C4-2B (cell line): ENCODE measurements around the gene TMTC1.

ENCODE experiments used
- ZFX ChIP-seq: fragments of 450-650 bp; IDR thresholded peaks from 2 replicates; pipeline ENCODE4 v1.6.1; 2017
- TF ChIP-seq, protein P1 (sequence below): fragments of 450-650 bp; conservative IDR thresholded peaks from 2 replicates; pipeline ENCODE4 v1.5.1; 2017; ENCODE audit warnings: mild to moderate bottlenecking

DNA sequence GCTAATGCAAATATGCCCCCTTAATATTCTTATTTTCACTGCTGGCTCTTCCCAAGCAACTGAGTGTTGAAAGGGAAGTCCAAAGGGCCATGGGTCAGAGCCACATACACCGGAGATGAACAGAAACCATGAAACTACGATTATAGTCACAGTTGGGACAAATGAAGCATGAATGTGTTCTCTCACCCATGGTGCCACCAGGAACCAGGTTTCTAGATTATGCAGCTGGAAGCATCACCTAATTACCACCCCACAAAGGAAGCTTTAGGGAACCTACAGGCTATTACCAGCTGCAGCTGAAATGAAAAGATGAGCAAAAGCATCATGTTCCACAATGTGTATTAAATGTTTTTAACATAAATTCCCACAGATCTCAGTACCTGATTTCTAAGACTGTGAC lies 15.4 kb downstream of the TMTC1 start:
- TF ChIP-seq, protein P1, sequence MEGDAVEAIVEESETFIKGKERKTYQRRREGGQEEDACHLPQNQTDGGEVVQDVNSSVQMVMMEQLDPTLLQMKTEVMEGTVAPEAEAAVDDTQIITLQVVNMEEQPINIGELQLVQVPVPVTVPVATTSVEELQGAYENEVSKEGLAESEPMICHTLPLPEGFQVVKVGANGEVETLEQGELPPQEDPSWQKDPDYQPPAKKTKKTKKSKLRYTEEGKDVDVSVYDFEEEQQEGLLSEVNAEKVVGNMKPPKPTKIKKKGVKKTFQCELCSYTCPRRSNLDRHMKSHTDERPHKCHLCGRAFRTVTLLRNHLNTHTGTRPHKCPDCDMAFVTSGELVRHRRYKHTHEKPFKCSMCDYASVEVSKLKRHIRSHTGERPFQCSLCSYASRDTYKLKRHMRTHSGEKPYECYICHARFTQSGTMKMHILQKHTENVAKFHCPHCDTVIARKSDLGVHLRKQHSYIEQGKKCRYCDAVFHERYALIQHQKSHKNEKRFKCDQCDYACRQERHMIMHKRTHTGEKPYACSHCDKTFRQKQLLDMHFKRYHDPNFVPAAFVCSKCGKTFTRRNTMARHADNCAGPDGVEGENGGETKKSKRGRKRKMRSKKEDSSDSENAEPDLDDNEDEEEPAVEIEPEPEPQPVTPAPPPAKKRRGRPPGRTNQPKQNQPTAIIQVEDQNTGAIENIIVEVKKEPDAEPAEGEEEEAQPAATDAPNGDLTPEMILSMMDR, result no peak
- no peak for TF ChIP-seq ZFX
